Measurements from ENCODE around the gene IL26. TPM values are rescaled to one million over a fixed set of nuclear protein-coding genes. Genes with fewer than 3 reads are reported as not detected.

The IL26 gene
- total RNA-seq (not detected), polyA plus RNA-seq (not detected)
- long read RNA-seq, donor 1, result 0 reads
- long read RNA-seq, donor 2, result 0 reads
- long read RNA-seq, donor 3, result 0 reads
- long read RNA-seq, donor 4, result 0 reads
- long read RNA-seq, donor 5, result 0 reads
- long read RNA-seq, donor 6, result 0 reads
- long read RNA-seq, donor 7, result 0 reads
- long read RNA-seq, donor 8, result 0 reads
- long read RNA-seq, donor 9, result 0 reads
- long read RNA-seq, donor 10, result 0 reads

GRCh38 chr12:68225576-68226476, at the start of gene IL26:
TSS of gene IL26 (minus strand) at chr12:68225810. CDS start at chr12:68225756, 54 bp downstream.
- DNase-seq, result no peak
- Histone ChIP-seq H3K4me3 (no peak within 1 kb of the TSS), H3K4me1 (replicated peaks in 1 of 2) (no peaks in the 10 kb centered on the region), H3K27ac (no peak within 1 kb of the TSS), H3K9me3 (replicated peaks in 1 of 3) (no peaks in the 10 kb centered on the region), H3K36me3 (replicated peaks in 1 of 2) (no peaks in the 10 kb centered on the region), H3K27me3 (peaks cover 9% of the 10 kb centered on the region)
- TF ChIP-seq CTCF (IDR thresholded peaks at IDR 0.05) (no peak), POLR2A (IDR thresholded peaks at IDR 0.05) (no peak)
- intact Hi-C loops (cut with DNase I), result no loop called here
- WGBS, 4 donors, result 68 to 72% (median 70%) methylated on average over 8 of the region's 8 CpGs

GRCh38 chr12:68272732-68273131, 47.1 kb upstream of the IL26 start:
- H3K9me3 ChIP-seq (replicated peaks in 1 of 3), result no peaks in the 10 kb centered on the region
- H3K27ac ChIP-seq, result no peak overlapping the region
- intact Hi-C loops (cut with DNase I), result no loop called here
- H3K27me3 ChIP-seq, result no peaks in the 10 kb centered on the region
- DNase-seq, result no peak
- TF ChIP-seq POLR2A (IDR thresholded peaks at IDR 0.05) (no peak), CTCF (IDR thresholded peaks at IDR 0.05) (no peak)
- no peaks in the 10 kb centered on the region for H3K4me1 ChIP-seq (replicated peaks in 1 of 2)
- H3K4me3 ChIP-seq, result no peak overlapping the region
- H3K36me3 ChIP-seq (replicated peaks in 1 of 2), result no peaks in the 10 kb centered on the region

- intact Hi-C loops (cut with DNase I), result no loop called here
- DNase-seq, result no peak
- WGBS, 4 donors, result 61 to 77% (median 72%) methylated on average over 8 of the region's 8 CpGs
- Histone ChIP-seq H3K36me3 (replicated peaks in 1 of 2) (no peaks in the 10 kb centered on the region), H3K4me3 (no peak overlapping the region), H3K27ac (no peak overlapping the region), H3K9me3 (replicated peaks in 1 of 3) (no peaks in the 10 kb centered on the region), H3K4me1 (replicated peaks in 1 of 2) (no peaks in the 10 kb centered on the region), H3K27me3 (no peaks in the 10 kb centered on the region)
- TF ChIP-seq POLR2A (IDR thresholded peaks at IDR 0.05) (no peak), CTCF (IDR thresholded peaks at IDR 0.05) (no peak)
Observed at GRCh38 chr12:68271346-68271745, 45.7 kb upstream of the IL26 start.

- TF ChIP-seq POLR2A (IDR thresholded peaks at IDR 0.05), result no peak
- no peak for TF ChIP-seq CTCF (IDR thresholded peaks at IDR 0.05)
- Histone ChIP-seq H3K27me3 (no peaks in the 10 kb centered on the region), H3K36me3 (replicated peaks in 1 of 2) (no peaks in the 10 kb centered on the region), H3K4me1 (replicated peaks in 1 of 2) (no peaks in the 10 kb centered on the region), H3K27ac (no peak overlapping the region), H3K9me3 (replicated peaks in 1 of 3) (no peaks in the 10 kb centered on the region), H3K4me3 (no peak overlapping the region)
- 71 to 78% (median 74%) methylated on average over 3 of the region's 3 CpGs for WGBS, 4 donors
- no peak for DNase-seq
- intact Hi-C loops (cut with DNase I), result no loop called here
Observed at GRCh38 chr12:68270358-68270757, 44.7 kb upstream of the IL26 start.

All from adrenal gland (tissue), 19 donors.